PC-3 (cell line): ENCODE measurements around the gene CXCL10.

Experiments used
- CTCF ChIP-seq: fragments of 300-600 bp; sonication (generic); conservative IDR thresholded peaks from 2 replicates; pipeline ENCODE4 v1.5.1; 2017; ENCODE audit warnings: antibody characterized with exemption, low read depth, mild to moderate bottlenecking, low read length
- EZH2 ChIP-seq: fragments of 300-600 bp; sonication (generic); IDR thresholded peaks from one replicate; pipeline ENCODE4 v1.6.1; 2017; ENCODE audit warnings: antibody characterized with exemption, mild to moderate bottlenecking, low read length; ENCODE audit not compliant: unreplicated experiment

- no peak for TF ChIP-seq EZH2
- TF ChIP-seq CTCF, result no peak
Measured at GRCh38 chr4:76035141-76035540, 11.8 kb upstream of the CXCL10 start.
